Fibroblast of pulmonary artery (primary cell): Measurements from ENCODE around the gene ABCD2.

Source experiments
- DNase-seq: peaks from one replicate; pipeline ENCODE4 v3.0.0-alpha.2; 2010; ENCODE audit warnings: low read depth
- H3K4me3 ChIP-seq: replicated peaks from 2 replicates; pipeline ENCODE4 v1.5.1; 2011; ENCODE audit warnings: low read depth, mild to moderate bottlenecking, control low read depth, low read length, moderate library complexity
- TF ChIP-seq, protein P1 (sequence below): IDR thresholded peaks from 2 replicates; pipeline ENCODE4 v1.5.1; 2011; ENCODE audit warnings: mild to moderate bottlenecking, control low read depth, low read length, inconsistent platforms; ENCODE audit errors: missing control alignments

The ABCD2 gene

DNA sequence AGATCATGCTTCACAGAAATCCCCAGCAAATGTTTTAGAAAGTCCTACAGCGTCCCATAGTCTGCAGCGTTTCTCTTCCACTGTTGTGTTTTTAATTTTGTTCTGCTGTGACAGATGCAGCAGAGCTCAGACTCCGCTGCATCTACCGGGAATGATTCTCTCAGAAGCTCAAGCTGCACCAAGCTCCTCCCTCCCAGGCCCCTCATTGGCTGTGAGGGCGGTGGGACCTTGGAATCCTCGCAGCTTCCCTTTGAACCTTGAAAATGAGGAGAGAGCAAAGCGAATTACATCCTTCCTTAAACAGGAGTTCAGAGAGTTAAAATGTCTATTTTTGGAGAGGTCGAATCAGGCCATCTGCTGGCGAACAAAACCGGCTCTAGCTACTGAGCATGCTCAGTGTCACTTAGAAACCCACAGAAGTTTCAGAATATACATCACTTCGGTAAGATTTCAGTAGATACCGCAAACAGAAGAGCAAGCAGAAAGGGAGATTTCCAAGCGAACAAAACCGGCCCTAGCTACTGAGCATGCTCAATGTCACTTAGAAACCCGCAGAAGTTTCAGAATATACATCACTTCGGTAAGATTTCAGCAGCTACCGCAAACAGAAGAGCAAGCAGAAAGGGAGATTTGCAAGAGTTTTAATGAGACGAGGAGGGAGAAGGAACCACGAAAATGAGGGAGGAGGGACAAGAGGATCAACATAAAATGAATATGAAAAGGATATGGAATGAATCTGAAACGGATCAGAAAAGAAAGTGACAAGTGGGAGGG is at the start of gene ABCD2:
Gene ABCD2, minus strand, starts transcription at position 144 of the 774 bp plus-strand sequence. CDS start 188 bp downstream, outside the sequence.
- TF ChIP-seq, protein P1, sequence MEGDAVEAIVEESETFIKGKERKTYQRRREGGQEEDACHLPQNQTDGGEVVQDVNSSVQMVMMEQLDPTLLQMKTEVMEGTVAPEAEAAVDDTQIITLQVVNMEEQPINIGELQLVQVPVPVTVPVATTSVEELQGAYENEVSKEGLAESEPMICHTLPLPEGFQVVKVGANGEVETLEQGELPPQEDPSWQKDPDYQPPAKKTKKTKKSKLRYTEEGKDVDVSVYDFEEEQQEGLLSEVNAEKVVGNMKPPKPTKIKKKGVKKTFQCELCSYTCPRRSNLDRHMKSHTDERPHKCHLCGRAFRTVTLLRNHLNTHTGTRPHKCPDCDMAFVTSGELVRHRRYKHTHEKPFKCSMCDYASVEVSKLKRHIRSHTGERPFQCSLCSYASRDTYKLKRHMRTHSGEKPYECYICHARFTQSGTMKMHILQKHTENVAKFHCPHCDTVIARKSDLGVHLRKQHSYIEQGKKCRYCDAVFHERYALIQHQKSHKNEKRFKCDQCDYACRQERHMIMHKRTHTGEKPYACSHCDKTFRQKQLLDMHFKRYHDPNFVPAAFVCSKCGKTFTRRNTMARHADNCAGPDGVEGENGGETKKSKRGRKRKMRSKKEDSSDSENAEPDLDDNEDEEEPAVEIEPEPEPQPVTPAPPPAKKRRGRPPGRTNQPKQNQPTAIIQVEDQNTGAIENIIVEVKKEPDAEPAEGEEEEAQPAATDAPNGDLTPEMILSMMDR, result no peak
- H3K4me3 ChIP-seq, result peak within 1 kb of the TSS; percentile 64
- peak; percentile 81 for DNase-seq

DNA sequence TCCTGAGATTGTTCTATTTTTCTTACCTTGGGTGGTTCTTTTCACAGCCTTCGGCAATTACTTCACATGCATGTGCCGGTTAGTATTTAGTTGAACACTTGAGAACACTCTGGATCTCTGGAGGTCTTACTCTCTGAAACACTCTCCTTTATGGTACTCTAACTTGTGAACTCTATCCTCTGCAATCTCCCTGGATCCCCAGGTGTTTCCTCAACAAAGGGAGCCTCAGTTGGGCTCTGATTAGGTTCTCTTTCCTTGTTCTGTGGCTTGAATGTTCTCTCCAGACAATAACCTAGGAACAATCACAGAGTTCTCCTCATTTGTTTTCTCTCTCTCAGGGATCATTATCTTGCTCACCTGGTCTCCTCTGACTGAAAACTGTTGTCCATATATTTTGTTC is 40.5 kb upstream of the ABCD2 start:
- no peak for DNase-seq
- TF ChIP-seq, protein P1, result no peak
- H3K4me3 ChIP-seq, result no peak overlapping the region

DNA sequence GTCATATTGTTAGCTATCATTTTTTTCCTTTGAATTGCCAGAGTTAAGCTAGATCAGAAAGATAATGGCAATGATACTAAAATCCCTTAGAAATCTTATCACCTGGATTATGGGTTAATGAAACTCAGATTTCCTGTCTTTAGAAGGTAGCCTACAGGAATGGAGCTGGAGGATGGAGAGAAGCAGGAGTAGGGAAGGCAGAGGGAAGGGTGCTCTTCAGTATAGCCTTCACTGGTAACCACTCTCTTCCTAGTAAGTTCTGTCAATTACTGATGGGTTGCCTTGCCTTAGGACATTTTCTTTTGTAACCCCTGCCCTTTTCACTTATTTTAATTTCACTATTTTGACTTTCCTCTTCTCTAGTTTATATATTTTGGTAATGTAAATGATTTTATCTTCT is 27.8 kb upstream of the ABCD2 start:
- TF ChIP-seq, protein P1, result no peak
- no peak for DNase-seq
- H3K4me3 ChIP-seq, result no peak overlapping the region

DNA sequence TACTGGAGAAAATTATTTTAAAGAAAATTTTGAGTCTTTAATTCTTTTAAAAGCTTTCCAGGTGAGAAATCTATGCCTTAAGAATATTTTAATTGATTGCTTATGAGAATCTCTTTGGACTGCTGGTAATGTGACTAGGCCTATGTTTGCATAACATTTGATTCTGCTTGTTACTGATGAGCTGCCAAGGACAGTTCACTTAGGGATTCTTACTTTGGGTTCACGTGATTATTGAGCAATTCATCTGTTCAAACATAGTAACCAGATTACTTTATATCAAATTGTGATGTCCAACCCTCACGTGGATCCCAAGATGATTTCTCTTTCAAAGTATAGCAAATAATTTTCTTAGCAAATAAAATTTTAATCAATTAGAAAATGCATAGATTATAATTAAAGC is 27.4 kb upstream of the ABCD2 start:
- DNase-seq, result peak; percentile 4
- TF ChIP-seq, protein P1, result no peak
- no peak overlapping the region for H3K4me3 ChIP-seq

DNA sequence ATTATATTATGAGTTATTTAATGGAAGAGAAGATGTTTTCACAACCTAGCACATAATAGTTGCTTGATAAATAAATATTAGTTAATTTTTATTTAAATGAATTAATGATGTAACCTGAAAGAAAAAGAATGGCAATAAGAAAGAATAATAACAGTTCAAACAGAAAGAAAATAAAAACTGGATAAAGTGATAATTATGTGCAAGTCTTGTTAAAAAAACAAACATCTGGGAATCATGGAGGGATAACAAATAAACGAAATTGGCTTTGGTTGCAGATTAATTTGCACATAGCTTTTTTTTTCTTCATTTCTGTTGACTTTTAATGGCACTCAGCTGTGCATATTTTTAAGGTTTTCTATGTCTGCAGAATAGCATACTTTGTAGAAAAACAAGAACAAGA is 23.4 kb upstream of the ABCD2 start:
- TF ChIP-seq, protein P1, result no peak
- no peak for DNase-seq

DNA sequence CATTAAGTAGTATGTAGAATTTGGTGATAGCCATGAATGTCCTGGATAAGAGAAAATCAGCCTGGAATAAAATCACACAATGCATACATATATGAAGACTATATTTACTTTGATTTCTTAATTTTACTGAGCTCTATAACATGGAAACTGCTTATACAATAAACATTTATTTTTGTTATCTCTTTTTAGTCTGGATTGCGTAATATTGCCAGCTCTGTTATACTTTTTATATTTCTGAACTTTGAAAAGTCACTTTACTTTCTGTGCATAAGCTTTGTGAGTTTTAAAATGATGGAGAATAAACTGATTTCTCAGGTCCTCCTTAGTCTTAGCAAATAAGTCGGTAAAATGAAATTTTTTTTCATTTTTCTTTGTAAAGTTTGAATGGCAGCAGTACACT is 19.2 kb upstream of the ABCD2 start:
- DNase-seq, result no peak
- TF ChIP-seq, protein P1, result no peak
- no peak overlapping the region for H3K4me3 ChIP-seq

More for the DNA sequence above, 23.4 kb upstream of the ABCD2 start:
- H3K4me3 ChIP-seq, result no peak overlapping the region

DNA sequence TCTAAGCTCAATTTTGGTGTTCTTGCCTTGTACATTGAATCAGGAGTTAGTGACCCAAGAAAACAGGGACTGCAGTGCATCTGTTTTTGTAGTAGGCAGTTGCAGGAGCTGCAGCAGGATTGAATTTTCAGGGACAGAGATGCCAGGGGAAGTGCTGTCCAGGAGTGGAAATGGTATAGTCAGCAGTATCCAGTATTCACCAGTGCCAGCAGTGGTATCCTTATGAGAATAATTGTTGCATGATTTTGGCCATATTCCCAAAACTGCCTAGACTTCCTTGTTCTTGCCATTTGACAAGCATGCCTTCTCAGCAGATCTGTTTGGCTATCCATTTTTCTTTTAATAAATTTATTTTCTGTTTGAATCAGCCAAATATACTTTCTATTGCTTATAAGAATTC is 18.6 kb upstream of the ABCD2 start:
- TF ChIP-seq, protein P1, result no peak
- H3K4me3 ChIP-seq, result no peak overlapping the region
- DNase-seq, result peak; percentile 5
